Stomach (tissue), 9 donors: Measurements from ENCODE around the gene PIEZO1. TPM values are rescaled to one million over a fixed set of nuclear protein-coding genes. Genes with fewer than 3 reads are reported as not detected.

ENCODE experiments used
- DNase-seq, 2 donors: peaks; one replicate each; pipeline versions ENCODE4 v3.0.0 to v3.0.0-alpha.2; 2013 to 2019
- H3K27ac ChIP-seq, 5 donors: fragments of 200-600 bp in 4 of 5; sonication (generic) in 4 of 5; one replicate each; pipeline ENCODE4 v1.5.1; 2013 to 2019; ENCODE audit warnings: mild to moderate bottlenecking in 1 of 5, moderate library complexity in 1 of 5
- H3K27me3 ChIP-seq, 3 donors: fragments of 200-600 bp; sonication (generic); one replicate each; pipeline ENCODE4 v1.5.1; 2017 to 2019; ENCODE audit warnings: mixed run types in 1 of 3
- H3K36me3 ChIP-seq, 4 donors: fragments of 200-600 bp; sonication (generic); 1 replicate in 3 of 4; 2 replicates in 1 of 4; pipeline ENCODE4 v1.5.1; 2016 to 2019
- H3K4me1 ChIP-seq, 4 donors: fragments of 200-600 bp; sonication (generic); one replicate each; pipeline ENCODE4 v1.5.1; 2016 to 2019
- H3K4me3 ChIP-seq, 4 donors: fragments of 200-600 bp; sonication (generic) in 3 of 4; one replicate each; pipeline ENCODE4 v1.5.1; 2016 to 2019; ENCODE audit warnings: mild to moderate bottlenecking in 1 of 4
- H3K9me3 ChIP-seq, 4 donors: fragments of 200-600 bp; sonication (generic); one replicate each; pipeline ENCODE4 v1.5.1; 2016 to 2019
- EP300 ChIP-seq: sonication (generic); formaldehyde crosslinking; IDR thresholded peaks from one replicate; pipeline ENCODE4 v1.6.1; 2017; ENCODE audit warnings: antibody characterized with exemption
- POLR2A ChIP-seq, 4 donors: fragments of 450-650 bp; IDR thresholded peaks; one replicate each; pipeline ENCODE4 v1.6.1; 2016; ENCODE audit warnings: antibody characterized with exemption in 4 of 4, control low read depth in 2 of 4, mild to moderate bottlenecking in 1 of 4, moderate library complexity in 1 of 4
- POLR2AphosphoS5 ChIP-seq, 3 donors: sonication (generic); formaldehyde crosslinking; IDR thresholded peaks; one replicate each; pipeline ENCODE4 v1.6.1; 2016; ENCODE audit warnings: antibody characterized with exemption in 3 of 3
- WGBS, 5 donors: extraction: QIAGEN DNeasy Blood & Tissue Kit in 3 of 5; methylation state at CpG; one replicate each; pipeline versions ENCODE4 v1.1.5 to v1.1.7; 2013 to 2018; 5-methylcytosine and 5-hydroxymethylcytosine counted together
- intact Hi-C: fragments of 100-400 bp; cut with DNase I; formaldehyde crosslinking; loops from one replicate; pipeline ENCODE4 v1.15.1; 2023; ENCODE audit warnings: low total_unique reads
- polyA plus RNA-seq, 3 donors: library from polyadenylated mRNA; stranded (reverse); fragments of 200-250 nt; gene quantifications; one replicate each; pipeline ENCODE4 v1.2.3, GENCODE V29; 2013
- total RNA-seq, 5 donors: library from RNA; depleted of rRNA; stranded (reverse); fragments of >200 nt; gene quantifications; one replicate each; pipeline versions ENCODE4 v1.1.0 to v1.2.3, GENCODE V29; 2014 to 2016
- TF ChIP-seq, protein P1 (sequence below), 7 experiments: fragments of 450-650 bp in 4 of 7; fragments of 200-600 bp in 3 of 7; sonication (generic) in 3 of 7; IDR thresholded peaks; one replicate each; pipeline ENCODE4 v1.5.1; 2016 to 2019; ENCODE audit warnings: antibody characterized with exemption in 7 of 7, control low read depth in 2 of 7, mild to moderate bottlenecking in 1 of 7
- donor health status: healthy with polysubstance abuse.
- donor health status: Bipolar disorder and iron deficiency.
- donor health status: healthy.

The PIEZO1 gene
- total and polyA plus RNA-seq, 8 donors = 43.7 to 171 (median 115) TPM

DNA sequence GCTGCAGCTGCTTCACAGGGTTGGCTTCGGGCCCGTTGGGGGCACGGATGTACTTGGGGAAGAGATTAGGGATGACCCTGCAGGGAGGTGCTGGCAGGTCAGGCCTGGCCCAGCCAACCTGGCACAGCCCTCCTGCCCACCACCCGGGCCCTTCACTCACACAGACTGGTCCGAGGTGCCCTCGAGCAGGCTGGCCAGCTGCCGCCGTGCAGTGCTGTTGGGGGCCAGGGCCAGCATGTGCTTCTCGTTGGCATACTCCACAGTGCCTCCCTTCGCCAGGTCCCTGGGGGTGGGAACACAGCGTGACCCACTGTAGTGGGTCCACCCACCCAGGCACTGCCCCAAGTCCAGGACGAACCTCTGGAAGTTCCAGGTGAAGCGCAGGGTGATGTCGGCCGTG, 68.8 kb downstream of the PIEZO1 start:
- H3K9me3 ChIP-seq = no peaks in the 10 kb centered on the region
- DNase-seq = no peak
- TF ChIP-seq, protein P1, sequence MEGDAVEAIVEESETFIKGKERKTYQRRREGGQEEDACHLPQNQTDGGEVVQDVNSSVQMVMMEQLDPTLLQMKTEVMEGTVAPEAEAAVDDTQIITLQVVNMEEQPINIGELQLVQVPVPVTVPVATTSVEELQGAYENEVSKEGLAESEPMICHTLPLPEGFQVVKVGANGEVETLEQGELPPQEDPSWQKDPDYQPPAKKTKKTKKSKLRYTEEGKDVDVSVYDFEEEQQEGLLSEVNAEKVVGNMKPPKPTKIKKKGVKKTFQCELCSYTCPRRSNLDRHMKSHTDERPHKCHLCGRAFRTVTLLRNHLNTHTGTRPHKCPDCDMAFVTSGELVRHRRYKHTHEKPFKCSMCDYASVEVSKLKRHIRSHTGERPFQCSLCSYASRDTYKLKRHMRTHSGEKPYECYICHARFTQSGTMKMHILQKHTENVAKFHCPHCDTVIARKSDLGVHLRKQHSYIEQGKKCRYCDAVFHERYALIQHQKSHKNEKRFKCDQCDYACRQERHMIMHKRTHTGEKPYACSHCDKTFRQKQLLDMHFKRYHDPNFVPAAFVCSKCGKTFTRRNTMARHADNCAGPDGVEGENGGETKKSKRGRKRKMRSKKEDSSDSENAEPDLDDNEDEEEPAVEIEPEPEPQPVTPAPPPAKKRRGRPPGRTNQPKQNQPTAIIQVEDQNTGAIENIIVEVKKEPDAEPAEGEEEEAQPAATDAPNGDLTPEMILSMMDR (IDR thresholded peaks at IDR 0.05) = no peak
- TF ChIP-seq EP300 = no peak
- H3K27ac ChIP-seq = no peak overlapping the region
- 86 to 100% (median 93%) methylated on average over 4 to 15 of the region's 15 CpGs for WGBS, 5 donors
- intact Hi-C loops = no loop called here
- H3K4me1 ChIP-seq = peaks cover 0 to under 1% (median 0%) of the 10 kb centered on the region in 4 donors
- H3K27me3 ChIP-seq = no peaks in the 10 kb centered on the region
- H3K4me3 ChIP-seq = no peak overlapping the region
- peaks cover 65 to 81% (median 80%) of the 10 kb centered on the region in 4 donors for H3K36me3 ChIP-seq

DNA sequence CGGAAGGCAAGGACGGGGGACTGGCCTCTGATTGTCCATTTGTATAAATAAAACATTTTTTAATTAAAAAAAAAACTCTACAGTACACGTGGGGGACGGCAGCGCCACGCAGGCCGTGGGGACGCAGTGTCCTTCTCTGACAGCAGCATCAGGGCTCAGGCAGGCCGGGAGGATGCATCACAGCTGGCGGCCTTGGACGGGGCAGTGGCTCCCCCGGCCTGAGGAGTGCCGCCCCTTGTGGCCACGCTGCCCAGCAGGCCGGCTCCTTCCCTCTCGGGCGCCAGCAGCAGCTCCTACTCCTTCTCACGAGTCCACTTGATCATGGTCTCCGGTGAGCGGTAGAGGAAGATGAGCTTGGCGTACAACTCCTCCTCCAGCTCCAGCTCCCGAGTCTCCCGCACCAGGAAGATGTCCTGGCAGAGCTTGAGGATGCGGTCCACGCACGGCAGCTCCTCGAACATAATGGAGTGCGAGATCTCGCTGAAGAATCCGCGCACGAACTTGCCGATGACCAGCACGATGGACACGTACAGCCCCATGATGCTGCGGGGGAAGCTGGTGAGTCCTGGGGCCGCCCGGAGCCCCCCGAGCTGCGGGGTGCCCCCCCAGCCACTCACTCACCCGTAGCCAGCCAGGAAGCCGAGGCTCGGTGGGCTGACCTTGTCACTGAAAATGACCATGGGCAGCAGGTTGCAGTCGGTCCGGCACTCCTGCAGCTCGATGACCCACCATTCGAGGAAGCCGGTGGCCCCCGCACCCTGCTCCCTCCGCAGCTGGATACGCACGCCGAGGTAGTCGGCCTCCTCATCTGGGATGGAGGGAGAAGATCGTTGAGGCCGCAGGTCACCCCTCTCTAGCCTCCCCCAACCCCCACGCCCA, 69.5 kb downstream of the PIEZO1 start:
- Histone ChIP-seq H3K27ac (no peak overlapping the region), H3K9me3 (no peaks in the 10 kb centered on the region)
- WGBS, 5 donors = 89 to 92% (median 92%) methylated on average over 42 to 57 of the region's 57 CpGs

DNA sequence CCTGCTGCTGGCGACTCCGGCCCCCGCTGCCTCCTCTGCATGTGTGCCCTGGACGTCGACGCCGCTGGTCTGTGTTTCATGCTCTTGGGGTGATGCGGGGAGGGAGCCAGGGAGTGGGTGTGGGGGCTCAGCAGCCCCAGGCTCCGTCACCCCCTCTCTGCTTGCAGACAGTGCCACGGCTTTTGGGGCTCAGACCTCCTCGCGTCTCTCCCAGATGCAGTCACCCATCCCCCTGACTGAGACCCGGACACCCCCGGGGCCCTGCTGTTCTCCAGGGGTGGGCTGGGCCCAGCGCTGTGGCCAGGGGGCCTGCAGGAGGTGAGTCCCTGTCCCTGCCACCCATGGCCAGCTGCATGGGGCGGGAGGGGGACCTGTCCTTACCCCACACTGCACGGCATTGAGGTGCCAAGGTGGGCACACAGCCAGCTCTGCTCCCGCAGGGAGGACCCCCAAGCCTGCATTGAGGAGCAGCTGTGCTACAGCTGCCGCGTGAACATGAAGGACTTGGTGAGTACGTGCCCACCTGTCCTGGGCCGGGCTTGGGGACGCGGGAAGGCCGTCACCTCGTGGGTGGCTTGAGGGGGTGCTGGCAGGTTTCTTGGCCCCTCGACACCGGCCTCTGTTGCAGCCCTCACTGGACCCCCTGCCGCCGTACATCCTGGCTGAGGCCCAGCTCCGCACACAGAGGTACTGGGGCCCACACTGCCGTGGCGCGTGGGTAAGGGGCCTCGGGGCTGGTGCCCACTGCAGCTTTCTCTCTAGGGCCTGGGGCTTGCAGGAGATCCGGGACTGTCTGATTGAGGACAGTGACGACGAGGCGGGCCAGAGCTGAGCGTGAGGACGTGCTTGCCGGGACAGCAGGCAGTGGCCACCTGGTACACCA, 70.4 kb downstream of the PIEZO1 start:
- intact Hi-C loops = no loop called here
- H3K27ac ChIP-seq = no peak overlapping the region
- no peak for DNase-seq
- WGBS, 5 donors = 89 to 93% (median 91%) methylated on average over 36 to 42 of the region's 42 CpGs
- no peaks in the 10 kb centered on the region for H3K9me3 ChIP-seq
- no peak for TF ChIP-seq POLR2AphosphoS5 (IDR thresholded peaks at IDR 0.05)
- no peak for TF ChIP-seq EP300
- TF ChIP-seq POLR2A (IDR thresholded peaks at IDR 0.05) = no peak
- TF ChIP-seq, protein P1 (IDR thresholded peaks at IDR 0.05) = no peak
- H3K4me1 ChIP-seq = peaks cover 0 to 9% (median 0%) of the 10 kb centered on the region in 4 donors
- peaks cover 50 to 75% (median 68%) of the 10 kb centered on the region in 4 donors for H3K36me3 ChIP-seq
- H3K27me3 ChIP-seq = no peaks in the 10 kb centered on the region
- H3K4me3 ChIP-seq = no peak overlapping the region

More for the DNA sequence above, 69.5 kb downstream of the PIEZO1 start:
- no peak for TF ChIP-seq POLR2A (IDR thresholded peaks at IDR 0.05)
- TF ChIP-seq, protein P1 (IDR thresholded peaks at IDR 0.05) = no peak
- no peak for TF ChIP-seq POLR2AphosphoS5 (IDR thresholded peaks at IDR 0.05)
- Histone ChIP-seq H3K36me3 (peaks cover 59 to 77% (median 74%) of the 10 kb centered on the region in 4 donors), H3K4me3 (no peak overlapping the region), H3K27me3 (no peaks in the 10 kb centered on the region), H3K4me1 (peaks cover 0 to 7% (median 0%) of the 10 kb centered on the region in 4 donors)
- no peak for DNase-seq
- intact Hi-C loops = no loop called here
